Measurements from ENCODE around the gene MXRA8. TPM values are rescaled to one million over a fixed set of nuclear protein-coding genes. Genes with fewer than 3 reads are reported as not detected.

The MXRA8 gene
- total and polyA plus RNA-seq, 9 of the 15 experiments (the other 6 are each of a cell fraction or from before 2014, with no cell fraction given), result 0.66 to 11.3 (median 6.3) TPM

- no peak for TF ChIP-seq NCOA1 (IDR thresholded peaks at IDR 0.05; ENCODE audit: low read depth)
- no peak for TF ChIP-seq SAFB (IDR thresholded peaks at IDR 0.05; ENCODE audit: borderline replicate concordance, low read depth, low read length)
- no peak; the same call in 1 of the 2 replicates for TF ChIP-seq LEF1 (IDR thresholded peaks at IDR 0.05)
- no peak for TF ChIP-seq ZNF785 (CRISPR knock-in tag; IDR thresholded peaks at IDR 0.05)
- TF ChIP-seq KLF13 (tag; IDR thresholded peaks at IDR 0.05; ENCODE audit: borderline replicate concordance, low read depth), result peak; percentile 58; the same call in 1 of the 2 replicates
- TF ChIP-seq ETV1 (tag; conservative IDR thresholded peaks at IDR 0.05; ENCODE audit: low read depth), result peak; percentile 98
- TF ChIP-seq ZNF316 (IDR thresholded peaks at IDR 0.05), result no peak
- TF ChIP-seq, protein P1, sequence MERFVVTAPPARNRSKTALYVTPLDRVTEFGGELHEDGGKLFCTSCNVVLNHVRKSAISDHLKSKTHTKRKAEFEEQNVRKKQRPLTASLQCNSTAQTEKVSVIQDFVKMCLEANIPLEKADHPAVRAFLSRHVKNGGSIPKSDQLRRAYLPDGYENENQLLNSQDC (CRISPR knock-in tag; IDR thresholded peaks at IDR 0.05), result peak; percentile 31; the same call in 1 of the 2 replicates
- peak; percentile 93 for TF ChIP-seq HNRNPLL (IDR thresholded peaks at IDR 0.05; ENCODE audit: low read depth, low read length, poor library complexity, severe bottlenecking)
- peak; percentile 75 for TF ChIP-seq EGR1 (conservative IDR thresholded peaks at IDR 0.05)
- TF ChIP-seq THAP12 (CRISPR knock-in tag; IDR thresholded peaks at IDR 0.05), result peak; percentile 73
- no peak; the same call in 1 of the 2 replicates for TF ChIP-seq SOX6 (IDR thresholded peaks at IDR 0.05)
- TF ChIP-seq ERF (CRISPR knock-in tag; IDR thresholded peaks at IDR 0.05), result 0 out of 2 replicates have a peak, but pooled peaks have one; percentile 53
- TF ChIP-seq CC2D1A (IDR thresholded peaks at IDR 0.05), result no peak
- peak; percentile 93 for TF ChIP-seq CTBP1 (IDR thresholded peaks at IDR 0.05; ENCODE audit: borderline replicate concordance)
- TF ChIP-seq PRDM10 (IDR thresholded peaks at IDR 0.05; ENCODE audit: partially characterized antibody), result no peak
- no peak for TF ChIP-seq ETS2 (tag; IDR thresholded peaks at IDR 0.05; ENCODE audit: borderline replicate concordance, poor library complexity, severe bottlenecking)
- peak; percentile 94 for TF ChIP-seq MYC (IDR thresholded peaks at IDR 0.05; ENCODE audit: low read depth, low read length)
- TF ChIP-seq MYC (CRISPR knock-in tag; IDR thresholded peaks at IDR 0.05; ENCODE audit: borderline replicate concordance, low read depth), result peak; percentile 90
- TF ChIP-seq, protein P2, sequence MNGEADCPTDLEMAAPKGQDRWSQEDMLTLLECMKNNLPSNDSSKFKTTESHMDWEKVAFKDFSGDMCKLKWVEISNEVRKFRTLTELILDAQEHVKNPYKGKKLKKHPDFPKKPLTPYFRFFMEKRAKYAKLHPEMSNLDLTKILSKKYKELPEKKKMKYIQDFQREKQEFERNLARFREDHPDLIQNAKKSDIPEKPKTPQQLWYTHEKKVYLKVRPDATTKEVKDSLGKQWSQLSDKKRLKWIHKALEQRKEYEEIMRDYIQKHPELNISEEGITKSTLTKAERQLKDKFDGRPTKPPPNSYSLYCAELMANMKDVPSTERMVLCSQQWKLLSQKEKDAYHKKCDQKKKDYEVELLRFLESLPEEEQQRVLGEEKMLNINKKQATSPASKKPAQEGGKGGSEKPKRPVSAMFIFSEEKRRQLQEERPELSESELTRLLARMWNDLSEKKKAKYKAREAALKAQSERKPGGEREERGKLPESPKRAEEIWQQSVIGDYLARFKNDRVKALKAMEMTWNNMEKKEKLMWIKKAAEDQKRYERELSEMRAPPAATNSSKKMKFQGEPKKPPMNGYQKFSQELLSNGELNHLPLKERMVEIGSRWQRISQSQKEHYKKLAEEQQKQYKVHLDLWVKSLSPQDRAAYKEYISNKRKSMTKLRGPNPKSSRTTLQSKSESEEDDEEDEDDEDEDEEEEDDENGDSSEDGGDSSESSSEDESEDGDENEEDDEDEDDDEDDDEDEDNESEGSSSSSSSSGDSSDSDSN (IDR thresholded peaks at IDR 0.05; ENCODE audit: borderline replicate concordance in 1 of 2, low read depth in 2 of 2, low read length in 2 of 2), result peak in 1 of 2 experiments; percentile 89; a peak in 2 of 4 replicates
- no peak for TF ChIP-seq MCM3 (IDR thresholded peaks at IDR 0.05)
Observed at GRCh38 chr1:1399187-1399871, 41.0 kb upstream of the MXRA8 start, which contains the start of gene CCNL2 (continued).
